Measurements from ENCODE around the gene COX6B2.

Gene COX6B2

DNA sequence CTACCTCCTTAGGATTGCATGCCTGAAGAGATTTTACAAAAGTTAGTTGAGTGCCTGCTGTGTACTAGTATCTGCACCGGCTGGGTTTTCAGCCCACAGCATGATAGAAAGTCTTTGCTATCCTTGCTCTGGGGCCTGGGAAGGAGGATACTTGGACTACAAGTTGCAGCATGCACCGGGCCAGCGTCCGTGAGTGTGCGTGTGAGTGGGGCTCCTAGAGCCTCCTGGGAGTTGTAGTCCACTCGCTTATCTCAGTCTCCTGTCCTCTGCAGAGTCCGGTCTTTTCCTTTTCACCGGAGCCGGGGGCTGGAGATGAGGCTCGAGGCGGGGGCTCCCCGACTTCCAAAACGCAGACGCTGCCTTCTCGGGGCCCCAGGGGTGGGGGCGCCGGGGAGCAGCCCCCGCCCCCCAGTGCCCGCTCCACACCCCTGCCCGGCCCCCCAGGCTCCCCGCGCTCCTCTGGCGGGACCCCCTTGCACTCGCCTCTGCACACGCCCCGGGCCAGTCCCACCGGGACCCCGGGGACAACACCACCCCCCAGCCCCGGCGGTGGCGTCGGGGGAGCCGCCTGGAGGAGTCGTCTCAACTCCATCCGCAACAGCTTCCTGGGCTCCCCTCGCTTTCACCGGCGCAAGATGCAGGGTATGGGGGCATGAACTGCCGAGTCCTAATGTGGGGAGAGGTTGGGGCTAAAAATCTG is 50.1 kb downstream of the COX6B2 start:
- in situ Hi-C loops (cut with HindIII; ENCODE audit: low sequenced_read_pairs): no loop called here
- no peak for TF ChIP-seq CTCF (IDR thresholded peaks at IDR 0.05; ENCODE audit: low read depth, low read length)
- no peak overlapping the region for H3K4me3 ChIP-seq (ENCODE audit: low read depth, low read length)
- DNase-seq (ENCODE audit: low read depth, low spot score): peak; percentile 27

DNA sequence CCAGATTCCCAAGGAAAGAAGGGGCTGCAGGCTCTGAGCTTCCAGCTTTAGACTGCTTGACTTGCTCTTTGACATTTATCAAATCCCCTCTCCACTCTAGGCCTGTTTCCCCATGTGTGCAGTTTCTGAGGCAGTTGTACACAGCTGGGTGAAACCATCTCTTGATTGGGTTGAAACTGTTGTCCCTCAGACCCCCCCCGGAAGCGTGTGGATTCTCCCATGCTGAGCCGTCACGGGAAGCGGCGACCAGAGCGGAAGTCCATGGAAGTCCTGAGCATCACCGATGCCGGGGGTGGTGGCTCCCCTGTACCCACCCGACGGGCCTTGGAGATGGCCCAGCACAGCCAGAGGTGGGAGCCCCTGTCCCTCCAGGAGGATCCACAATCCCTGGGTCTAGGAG is 51.0 kb downstream of the COX6B2 start:
- H3K4me3 ChIP-seq (ENCODE audit: low read depth, low read length): no peak overlapping the region
- no peak for DNase-seq (ENCODE audit: low read depth, low spot score)
- no peak for TF ChIP-seq CTCF (IDR thresholded peaks at IDR 0.05; ENCODE audit: low read depth, low read length)
- in situ Hi-C loops (cut with HindIII; ENCODE audit: low sequenced_read_pairs): no loop called here

DNA sequence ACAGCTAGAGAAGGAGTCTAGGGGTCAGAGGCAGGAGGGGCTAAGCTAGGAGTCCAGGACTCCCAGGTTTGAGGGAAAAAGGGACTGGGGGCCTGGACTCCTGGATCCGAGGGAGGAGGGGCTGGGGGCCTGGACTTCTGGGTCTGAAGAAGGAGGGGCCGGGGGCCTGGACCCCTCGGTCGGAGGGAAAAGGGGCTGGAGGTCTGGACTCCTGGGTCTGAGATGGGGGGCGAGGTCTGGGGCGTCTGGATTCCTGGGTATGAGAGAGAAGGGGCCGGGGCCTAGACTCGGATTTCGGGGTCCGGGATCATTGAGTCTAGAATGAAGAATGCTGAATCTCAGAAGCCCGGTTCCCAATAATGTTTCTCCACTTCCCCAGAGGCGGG is 52.2 kb downstream of the COX6B2 start:
- no peak for DNase-seq (ENCODE audit: low read depth, low spot score)
- H3K4me3 ChIP-seq (ENCODE audit: low read depth, low read length): peak overlapping the region; percentile 37
- in situ Hi-C loops (cut with HindIII; ENCODE audit: low sequenced_read_pairs): no loop called here
- no peak for TF ChIP-seq CTCF (IDR thresholded peaks at IDR 0.05; ENCODE audit: low read depth, low read length)

- DNase-seq (ENCODE audit: low read depth, low spot score): peak; percentile 62
- peak; percentile 87 for TF ChIP-seq CTCF (IDR thresholded peaks at IDR 0.05; ENCODE audit: low read depth, low read length)
- in situ Hi-C loops (cut with HindIII; ENCODE audit: low sequenced_read_pairs): no loop called here
- H3K4me3 ChIP-seq (ENCODE audit: low read depth, low read length): peak overlapping the region; percentile 37
Observed at GRCh38 chr19:55301459-55302317, 52.8 kb downstream of the COX6B2 start.

- DNase-seq (ENCODE audit: low read depth, low spot score): no peak
- TF ChIP-seq CTCF (IDR thresholded peaks at IDR 0.05; ENCODE audit: low read depth, low read length): no peak
- in situ Hi-C loops (cut with HindIII; ENCODE audit: low sequenced_read_pairs): no loop called here
- H3K4me3 ChIP-seq (ENCODE audit: low read depth, low read length): no peak overlapping the region
Observed at GRCh38 chr19:55300886-55301458, 53.5 kb downstream of the COX6B2 start.

GRCh38 chr19:55299991-55300390 is 54.5 kb downstream of the COX6B2 start:
- TF ChIP-seq CTCF (IDR thresholded peaks at IDR 0.05; ENCODE audit: low read depth, low read length): no peak
- in situ Hi-C loops (cut with HindIII; ENCODE audit: low sequenced_read_pairs): no loop called here

More at GRCh38 chr19:55299991-55300390, 54.5 kb downstream of the COX6B2 start:
- H3K4me3 ChIP-seq (ENCODE audit: low read depth, low read length): no peak overlapping the region
- DNase-seq (ENCODE audit: low read depth, low spot score): no peak
